AG10803 (cell line): ENCODE measurements around the gene CD70.
"Not testable (repeated sequence)": the region's sequence is repeated elsewhere in the genome, so short reads cannot be mapped to it uniquely, and the experiment has no call there.

Experiments used
- DNase-seq: peaks from one replicate; pipeline ENCODE4 v3.0.0; 2010; ENCODE audit warnings: low read depth
- H3K4me3 ChIP-seq: 2 replicates; pipeline ENCODE4 v1.5.1; 2011; ENCODE audit warnings: mild to moderate bottlenecking, low read length, control low read depth
- CTCF ChIP-seq: conservative IDR thresholded peaks from 2 replicates; pipeline ENCODE4 v1.5.1; 2011; ENCODE audit warnings: mild to moderate bottlenecking, low read length, control low read depth, inconsistent platforms

The CD70 gene

GRCh38 chr19:6616011-6616410 lies 25.1 kb upstream of the CD70 start:
- no peak for TF ChIP-seq CTCF
- peak; percentile 25 for DNase-seq
- H3K4me3 ChIP-seq, result no peak overlapping the region

DNA sequence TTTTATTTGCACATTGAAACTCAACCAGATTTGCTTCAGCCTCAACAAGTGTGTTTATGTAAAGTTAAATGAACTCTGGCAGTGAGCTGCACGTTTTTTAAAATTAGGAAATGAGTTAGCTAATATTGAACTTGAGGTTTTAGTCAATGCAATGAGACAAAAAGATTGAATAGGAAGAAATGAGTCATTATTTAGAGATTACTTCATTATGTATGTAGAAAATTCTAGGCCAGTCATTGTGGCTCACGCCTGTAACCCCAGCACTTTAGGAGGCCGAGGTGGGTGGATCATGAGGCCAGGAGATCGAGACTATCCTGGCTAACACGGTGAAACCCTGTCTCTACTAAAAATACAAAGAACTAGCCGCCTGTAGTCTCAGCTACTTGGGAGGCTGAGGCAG lies 22.8 kb upstream of the CD70 start:
- no peak for TF ChIP-seq CTCF
- peak; percentile 48 for DNase-seq
- no peak overlapping the region for H3K4me3 ChIP-seq

DNA sequence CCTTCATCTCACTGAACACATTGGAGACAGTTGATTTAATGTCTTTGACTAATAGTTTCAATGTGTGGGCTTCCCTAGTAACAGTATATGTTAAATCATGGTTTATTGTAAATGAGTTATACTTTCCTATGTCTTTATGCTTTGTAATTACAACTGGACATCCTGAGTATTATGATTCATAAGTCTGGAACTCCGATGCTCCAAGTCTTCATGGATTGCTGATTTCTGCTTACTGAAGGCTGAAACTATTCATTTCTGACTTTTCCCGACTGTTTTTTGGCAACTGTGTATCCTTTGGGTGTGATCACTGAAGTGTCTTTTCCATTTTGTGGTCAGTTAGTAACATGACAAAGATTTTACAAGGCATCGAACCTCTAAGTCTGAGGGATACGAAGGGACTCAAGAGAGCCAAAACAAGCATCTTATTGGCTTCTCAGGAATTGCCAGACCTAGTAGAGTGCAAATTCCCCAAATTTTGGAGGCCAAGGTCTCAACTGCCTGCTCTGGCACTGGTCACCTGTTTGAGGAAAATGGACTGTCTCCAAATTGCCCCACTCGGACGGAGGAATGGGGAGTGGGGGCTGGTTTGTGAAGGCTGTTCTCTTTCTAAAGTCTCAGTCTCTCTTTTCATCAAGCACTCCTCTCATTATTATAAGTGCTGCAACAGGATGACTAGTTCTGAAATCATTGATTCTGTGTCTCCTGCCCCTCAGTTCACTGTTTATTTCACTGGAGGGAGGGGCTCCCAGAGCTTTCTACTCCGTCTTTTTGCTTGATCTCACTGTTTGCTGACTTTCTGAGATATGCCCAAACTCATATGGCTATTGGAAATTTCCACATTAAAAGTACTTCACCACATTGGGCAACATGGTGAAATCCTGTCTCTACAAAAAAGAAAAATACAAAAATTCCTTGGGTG lies 20.2 kb upstream of the CD70 start:
- peak; percentile 98 for DNase-seq
- H3K4me3 ChIP-seq, result no peak overlapping the region
- no peak for TF ChIP-seq CTCF

DNA sequence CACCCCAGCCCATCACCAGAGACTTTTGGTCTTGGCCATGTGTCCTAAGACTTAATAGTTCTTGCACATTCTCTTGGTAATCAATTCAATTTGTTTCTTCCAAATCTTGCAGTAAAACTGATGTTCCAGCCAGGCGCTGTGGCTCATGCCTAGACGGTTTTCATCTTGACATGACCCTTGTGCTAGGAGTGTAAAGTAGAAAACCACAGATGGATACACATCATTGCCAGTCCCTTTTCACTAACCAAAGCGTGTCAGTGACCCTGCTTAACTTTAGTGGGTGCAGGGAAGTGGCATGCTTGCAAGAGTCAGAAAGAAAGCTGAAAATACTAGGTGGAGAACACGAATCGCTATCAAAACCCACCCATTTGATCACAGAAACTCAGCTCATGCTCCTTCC lies 18.0 kb upstream of the CD70 start:
- peak; percentile 15 for DNase-seq
- TF ChIP-seq CTCF, result no peak
- H3K4me3 ChIP-seq, result no peak overlapping the region

GRCh38 chr19:6608146-6608545 lies 17.2 kb upstream of the CD70 start:
- H3K4me3 ChIP-seq, DNase-seq: not testable (repeated sequence)

DNA sequence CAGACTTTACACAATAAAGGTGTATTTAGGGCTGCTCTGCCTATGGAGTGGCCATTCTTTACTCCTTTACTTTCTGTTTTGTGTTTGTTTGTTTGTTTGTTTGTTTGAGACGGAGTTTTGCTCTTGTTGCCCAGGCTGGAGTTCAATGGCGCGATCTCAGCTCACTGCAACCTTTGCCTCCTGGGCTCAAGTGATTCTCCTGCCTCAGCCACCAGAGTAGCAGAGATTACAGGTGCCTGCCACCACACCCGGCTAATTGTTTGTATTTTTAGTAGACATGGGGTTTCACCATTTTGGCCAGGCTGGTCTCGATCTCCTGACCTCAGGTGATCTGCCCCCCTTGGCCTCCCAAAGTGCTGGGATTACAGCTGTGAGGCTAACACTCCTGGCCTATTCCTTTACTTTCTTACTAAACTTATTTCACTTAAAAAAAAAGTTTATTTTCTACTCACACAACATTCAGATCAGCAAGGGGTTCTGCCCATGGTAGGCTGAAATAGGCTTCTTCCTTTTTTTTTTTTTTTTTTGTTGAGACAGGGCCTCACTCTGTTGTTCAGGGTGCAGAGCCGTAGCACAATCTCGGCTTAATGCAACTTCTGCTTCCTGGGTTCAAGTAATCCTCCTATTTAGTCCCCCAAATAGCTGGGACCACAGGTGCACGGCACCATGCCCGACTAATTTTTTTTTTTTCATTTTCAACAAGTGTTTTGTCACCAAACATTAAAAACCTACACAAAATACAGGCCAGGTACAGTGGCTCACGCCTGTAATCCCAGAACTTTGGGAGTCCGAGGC lies 15.5 kb upstream of the CD70 start:
- not testable (repeated sequence) for DNase-seq, H3K4me3 ChIP-seq

- no peak overlapping the region for H3K4me3 ChIP-seq
- TF ChIP-seq CTCF, result no peak
- no peak for DNase-seq
Observed at GRCh38 chr19:6604906-6605305, 14.0 kb upstream of the CD70 start.

- DNase-seq, result peak; percentile 5
- no peak overlapping the region for H3K4me3 ChIP-seq
- no peak for TF ChIP-seq CTCF
Observed at GRCh38 chr19:6602729-6603114, 11.8 kb upstream of the CD70 start.

DNA sequence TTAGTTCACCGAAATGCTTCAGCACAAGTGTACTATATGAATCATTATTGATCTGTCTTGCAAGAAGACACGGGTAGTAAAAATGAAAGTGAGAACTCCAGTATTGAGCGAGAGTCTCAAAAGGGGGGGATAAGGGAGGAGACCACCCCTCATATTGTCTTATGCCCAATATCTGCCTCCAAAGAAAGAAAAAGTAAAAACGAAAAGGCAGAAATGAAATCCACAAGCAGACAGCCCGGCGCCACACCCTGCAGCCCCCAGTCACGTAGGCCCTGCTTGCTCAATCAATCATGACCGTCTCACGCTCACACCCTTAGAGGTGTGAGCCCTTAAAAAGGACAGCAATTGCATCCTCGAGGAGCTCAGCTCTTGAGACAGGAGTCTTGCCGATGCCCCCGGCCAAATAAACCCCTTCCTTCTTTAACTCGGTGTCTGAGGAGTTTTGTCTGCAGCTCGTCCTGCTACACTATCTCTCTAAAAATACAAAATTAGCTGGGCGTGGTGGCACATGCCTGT lies 10.6 kb upstream of the CD70 start:
- not testable (repeated sequence) for H3K4me3 ChIP-seq, DNase-seq

DNA sequence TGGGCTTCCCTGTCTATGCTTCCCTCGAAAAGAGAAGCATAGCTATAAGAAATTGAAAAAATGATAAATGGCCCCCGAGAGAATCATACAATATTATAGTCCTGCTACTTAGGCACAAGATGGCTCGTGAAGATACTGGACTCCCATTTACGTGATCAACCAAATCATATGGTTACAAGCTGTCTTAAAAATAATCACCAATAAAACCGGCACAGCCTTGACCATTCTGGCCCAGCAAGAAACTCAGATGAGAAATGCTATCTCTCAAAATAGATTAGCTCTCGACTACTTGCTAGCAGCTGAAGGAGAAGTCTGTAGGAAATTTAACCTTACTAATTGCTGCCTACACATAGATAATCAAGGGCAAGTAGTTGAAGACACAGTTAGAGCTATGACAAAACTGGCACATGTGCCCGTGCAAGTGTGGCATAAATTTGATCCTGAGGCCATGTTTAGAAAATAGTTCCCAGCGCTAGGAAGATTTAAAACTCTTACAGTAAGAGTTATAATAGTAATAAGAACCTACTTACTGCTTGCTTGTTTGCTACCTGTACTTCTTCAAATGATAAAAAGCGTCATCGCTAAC lies 10.1 kb upstream of the CD70 start:
- H3K4me3 ChIP-seq, DNase-seq: not testable (repeated sequence)
